Upper lobe of right lung (tissue), 1 donor: Measurements from ENCODE around the gene MPND. TPM values are rescaled to one million over a fixed set of nuclear protein-coding genes. Genes with fewer than 3 reads are reported as not detected.
A peak's percentile ranks its signal among the peaks of the same experiment; 100 is the strongest.

Experiments
- ATAC-seq: fragments of 200-7000 bp; cut with Tn5 transposase; one replicate; pipeline ENCODE4 v1.9.1; 2020; ENCODE audit warnings: mild to moderate bottlenecking, moderate library complexity
- DNase-seq: peaks from one replicate; pipeline ENCODE4 v3.0.0-alpha.2; 2020
- H3K27ac ChIP-seq: fragments of 200-600 bp; one replicate; pipeline ENCODE4 v1.8.0; 2022
- H3K27me3 ChIP-seq: fragments of 200-600 bp; one replicate; pipeline ENCODE4 v1.8.0; 2022; ENCODE audit warnings: mild to moderate bottlenecking
- H3K36me3 ChIP-seq: fragments of 200-600 bp; one replicate; pipeline ENCODE4 v1.8.0; 2022
- H3K4me1 ChIP-seq: fragments of 200-600 bp; one replicate; pipeline ENCODE4 v1.8.0; 2022
- H3K4me3 ChIP-seq: fragments of 200-600 bp; one replicate; pipeline ENCODE4 v1.8.0; 2022; ENCODE audit warnings: mild to moderate bottlenecking
- H3K9me3 ChIP-seq: fragments of 200-600 bp; one replicate; pipeline ENCODE4 v1.8.0; 2022
- CTCF ChIP-seq: fragments of 200-600 bp; IDR thresholded peaks from one replicate; pipeline ENCODE4 v1.8.0; 2022; ENCODE audit warnings: antibody characterized with exemption
- intact Hi-C: fragments of 100-400 bp; cut with DNase I; formaldehyde crosslinking; loops from one replicate; pipeline ENCODE4 v1.11.0; 2022
- total RNA-seq: library from RNA; stranded (reverse); fragmentation: NEBNext Ultra II Directional; extraction: Animal tissue kit (Norgen Biotek cat#: 25700); gene quantifications from one replicate; pipeline ENCODE4 v1.2.1, GENCODE V29; 2021
- donor health status: DM: no; HTN: yes; CAD: no; lungs with severe emphysema.

Gene MPND
- total RNA-seq, 1 donor from 2014 or later: 29.3 TPM

GRCh38 chr19:4399812-4400134 lies 56.4 kb downstream of the MPND start:
- ATAC-seq (peak; percentile 25), DNase-seq (no peak)
- Histone ChIP-seq H3K27ac (peak overlapping the region; percentile 92), H3K4me3 (peak overlapping the region; percentile 97), H3K27me3 (no peaks in the 10 kb centered on the region), H3K9me3 (no peaks in the 10 kb centered on the region), H3K4me1 (peaks cover 48% of the 10 kb centered on the region), H3K36me3 (peaks cover 14% of the 10 kb centered on the region)
- no peak for TF ChIP-seq CTCF
- intact Hi-C loops: no loop called here

- no peaks in the 10 kb centered on the region for H3K27me3 ChIP-seq
- ATAC-seq (peak; percentile 89), DNase-seq (peak; percentile 96)
- peak within 1 kb of the TSS; percentile 92 for H3K27ac ChIP-seq
- H3K4me1 ChIP-seq: peaks cover 45% of the 10 kb centered on the region
- H3K4me3 ChIP-seq: peak within 1 kb of the TSS; percentile 97
- H3K9me3 ChIP-seq: no peaks in the 10 kb centered on the region
- peak; percentile 87 for TF ChIP-seq CTCF
- intact Hi-C loops: no loop called here
- H3K36me3 ChIP-seq: peaks cover 8% of the 10 kb centered on the region
These were observed 57.0 kb downstream of the MPND start, which contains the start of gene SH3GL1 for GRCh38 chr19:4400135-4400936. Gene SH3GL1 (minus strand): TSS chr19:4400547. CDS start chr19:4400368, 179 bp downstream.

- intact Hi-C loops: no loop called here
- H3K27ac ChIP-seq: peak overlapping the region; percentile 84
- H3K4me3 ChIP-seq: peak overlapping the region; percentile 72
- peaks cover 42% of the 10 kb centered on the region for H3K4me1 ChIP-seq
- H3K9me3 ChIP-seq: no peaks in the 10 kb centered on the region
- ATAC-seq: no peak
- no peaks in the 10 kb centered on the region for H3K36me3 ChIP-seq
- no peak for DNase-seq
- TF ChIP-seq CTCF: no peak
- no peaks in the 10 kb centered on the region for H3K27me3 ChIP-seq
These were observed 58.4 kb downstream of the MPND start for GRCh38 chr19:4401769-4402170.

- H3K4me3 ChIP-seq: peak within 1 kb of the TSS; percentile 72
- ATAC-seq (peak; percentile 95), DNase-seq (peak; percentile 99)
- H3K36me3 ChIP-seq: no peaks in the 10 kb centered on the region
- H3K27ac ChIP-seq: peak within 1 kb of the TSS; percentile 84
- intact Hi-C loops: no loop called here
- no peaks in the 10 kb centered on the region for H3K27me3 ChIP-seq
- H3K9me3 ChIP-seq: no peaks in the 10 kb centered on the region
- no peak for TF ChIP-seq CTCF
- H3K4me1 ChIP-seq: peaks cover 36% of the 10 kb centered on the region
These were observed 59.0 kb downstream of the MPND start, which contains the start of gene CHAF1A for GRCh38 chr19:4402171-4403004. Gene CHAF1A (plus strand): TSS chr19:4402640. CDS start chr19:4402763, 123 bp downstream.

GRCh38 chr19:4403005-4403761 lies 59.8 kb downstream of the MPND start:
- intact Hi-C loops: no loop called here
- H3K27me3 ChIP-seq: no peaks in the 10 kb centered on the region
- peak overlapping the region; percentile 55 for H3K27ac ChIP-seq
- no peaks in the 10 kb centered on the region for H3K36me3 ChIP-seq
- peaks cover 29% of the 10 kb centered on the region for H3K4me1 ChIP-seq
- no peak for DNase-seq
- no peaks in the 10 kb centered on the region for H3K9me3 ChIP-seq
- TF ChIP-seq CTCF: no peak
- ATAC-seq: no peak
- H3K4me3 ChIP-seq: peak overlapping the region; percentile 72
